Smooth muscle cell (in vitro differentiated cells): ENCODE data around the gene SPOCD1. TPM values are rescaled to one million over a fixed set of nuclear protein-coding genes. Genes with fewer than 3 reads are reported as not detected.

ENCODE experiments used
- DNase-seq: peaks from one replicate; lab custom pipeline; 2025; ENCODE audit not compliant: unreplicated experiment; lab: John Stamatoyannopoulos, UW
- H2AFZ ChIP-seq: fragments of 200-600 bp; sonication (generic); 2 replicates; pipeline ENCODE4 v1.6.0; 2016; ENCODE audit warnings: antibody characterized with exemption, low read depth, mild to moderate bottlenecking
- H3F3A ChIP-seq: fragments of 200-600 bp; sonication (generic); 2 replicates; pipeline ENCODE4 v1.6.0; 2017; ENCODE audit warnings: antibody characterized with exemption, low read depth
- H3K27ac ChIP-seq: fragments of 200-600 bp; sonication (generic); 2 replicates; pipeline ENCODE4 v1.5.1; 2016; ENCODE audit warnings: low read depth, mild to moderate bottlenecking
- H3K27me3 ChIP-seq: fragments of 200-600 bp; sonication (generic); 2 replicates; pipeline ENCODE4 v1.6.1; 2016; ENCODE audit warnings: low read depth, mild to moderate bottlenecking
- H3K36me3 ChIP-seq: fragments of 200-600 bp; sonication (generic); 2 replicates; pipeline ENCODE4 v1.5.1; 2016; ENCODE audit warnings: low read depth
- H3K4me1 ChIP-seq: fragments of 200-600 bp; sonication (generic); 2 replicates; pipeline ENCODE4 v1.5.1; 2016; ENCODE audit warnings: low read depth
- H3K4me2 ChIP-seq: fragments of 200-600 bp; sonication (generic); 2 replicates; pipeline ENCODE4 v1.6.0; 2016; ENCODE audit warnings: mild to moderate bottlenecking
- H3K4me3 ChIP-seq: fragments of 200-600 bp; sonication (generic); 2 replicates; pipeline ENCODE4 v1.5.1; 2016; ENCODE audit warnings: mild to moderate bottlenecking
- H3K79me2 ChIP-seq: fragments of 200-600 bp; sonication (generic); 2 replicates; pipeline ENCODE4 v1.6.0; 2016; ENCODE audit warnings: low read depth, mild to moderate bottlenecking
- H3K9ac ChIP-seq: fragments of 200-600 bp; sonication (generic); 2 replicates; pipeline ENCODE4 v1.6.0; 2016; ENCODE audit warnings: low read depth
- H3K9me3 ChIP-seq: fragments of 200-600 bp; sonication (generic); replicated peaks from 2 replicates; pipeline ENCODE4 v1.5.1; 2016; ENCODE audit warnings: low read depth
- H4K20me1 ChIP-seq: fragments of 200-600 bp; sonication (generic); 2 replicates; pipeline ENCODE4 v1.6.0; 2016; ENCODE audit warnings: low read depth
- WGBS: methylation state at CpG from one replicate; pipeline ENCODE4 v1.1.7; 2016; ENCODE audit warnings: low lambda C conversion rate; 5-methylcytosine and 5-hydroxymethylcytosine counted together
- polyA plus RNA-seq: library from polyadenylated mRNA; unstranded; fragments of >200 nt; fragmentation: Nextera tagmentation; extraction: Ambion mirVana; gene quantifications from 2 replicates; pipeline ENCODE4 v1.2.1, GENCODE V29; 2016
- total RNA-seq: library from RNA; depleted of rRNA; stranded (reverse); fragments of >200 nt; gene quantifications from 2 replicates; pipeline ENCODE4 v1.2.3, GENCODE V29; 2014
- TF ChIP-seq, protein P1 (sequence below): fragments of 200-600 bp; sonication (generic); IDR thresholded peaks from 2 replicates; pipeline ENCODE4 v1.5.1; 2017; ENCODE audit warnings: borderline replicate concordance, mild to moderate bottlenecking, antibody characterized with exemption; ENCODE audit not compliant: insufficient read depth, poor library complexity, severe bottlenecking

The SPOCD1 gene
- total and polyA plus RNA-seq, 2 experiments from 2014 or later, result 39.5 to 45.3 TPM

DNA sequence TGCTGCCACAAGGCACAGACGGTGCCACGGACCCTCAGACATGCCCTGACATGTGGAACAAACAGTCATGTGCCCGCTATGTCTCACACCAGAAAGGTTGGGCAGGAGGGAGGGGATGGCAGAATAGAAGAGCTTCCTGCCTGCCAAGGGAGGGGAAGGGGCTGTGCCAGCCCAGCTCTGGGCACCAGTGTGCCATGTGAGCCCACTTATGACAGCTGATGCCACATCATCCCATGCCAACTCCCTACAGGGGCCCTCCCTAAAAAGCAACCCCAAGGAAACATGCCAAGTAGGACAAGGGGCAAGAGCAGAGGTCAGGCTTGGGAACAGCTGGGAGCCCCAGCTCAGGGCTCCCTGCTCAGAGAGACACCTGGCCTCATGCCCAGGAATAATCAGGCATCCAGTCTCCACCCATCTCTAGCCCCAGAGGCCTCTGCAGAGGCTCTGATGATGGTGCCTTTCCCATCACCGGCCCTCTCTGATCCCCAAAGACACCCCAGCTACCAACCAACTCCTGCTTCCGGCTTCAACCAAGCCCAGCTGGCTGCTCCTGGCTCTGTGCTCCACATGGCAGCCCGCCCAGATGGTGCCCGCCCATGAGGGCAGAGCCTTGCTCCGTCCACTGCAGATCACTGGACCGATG is 62.0 kb downstream of the SPOCD1 start:
- H3K36me3 ChIP-seq, result no peaks in the 10 kb centered on the region

DNA sequence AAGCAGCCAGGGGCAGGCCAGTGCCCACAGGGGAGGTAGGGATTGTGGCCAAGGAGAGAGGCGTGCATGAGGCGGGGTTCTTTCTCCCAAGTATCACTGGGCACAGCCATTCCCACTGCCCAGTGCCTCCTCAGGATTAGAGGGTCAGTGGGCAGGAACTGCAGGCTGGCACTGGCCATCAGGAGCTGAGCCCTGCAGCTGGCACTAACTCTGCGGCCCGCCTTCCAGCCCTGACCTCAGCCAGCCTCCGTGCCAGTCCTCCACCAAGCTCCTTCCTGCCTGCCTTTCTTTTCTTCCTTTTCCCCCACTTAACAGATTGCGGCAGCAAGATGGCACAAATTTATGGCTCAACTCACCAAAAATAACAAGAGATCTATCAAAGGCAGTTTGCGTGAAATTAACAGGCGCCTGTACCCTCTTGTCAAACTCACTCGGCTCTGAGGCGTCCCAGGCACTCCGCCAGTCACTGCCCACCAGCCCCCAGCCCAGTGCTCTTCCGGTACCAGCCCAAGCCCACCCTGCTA is 62.8 kb downstream of the SPOCD1 start:
- Histone ChIP-seq H3K36me3 (no peaks in the 10 kb centered on the region), H3K4me3 (no peak overlapping the region), H3K4me1 (peaks cover 14% of the 10 kb centered on the region), H3K27ac (no peak overlapping the region), H3K9me3 (no peaks in the 10 kb centered on the region), H3F3A (peaks cover 2% of the 10 kb centered on the region), H3K4me2 (no peak overlapping the region), H3K9ac (no peak overlapping the region), H4K20me1 (peaks cover 23% of the 10 kb centered on the region), H3K79me2 (no peaks in the 10 kb centered on the region), H3K27me3 (no peaks in the 10 kb centered on the region), H2AFZ (no peak overlapping the region)
- TF ChIP-seq, protein P1, sequence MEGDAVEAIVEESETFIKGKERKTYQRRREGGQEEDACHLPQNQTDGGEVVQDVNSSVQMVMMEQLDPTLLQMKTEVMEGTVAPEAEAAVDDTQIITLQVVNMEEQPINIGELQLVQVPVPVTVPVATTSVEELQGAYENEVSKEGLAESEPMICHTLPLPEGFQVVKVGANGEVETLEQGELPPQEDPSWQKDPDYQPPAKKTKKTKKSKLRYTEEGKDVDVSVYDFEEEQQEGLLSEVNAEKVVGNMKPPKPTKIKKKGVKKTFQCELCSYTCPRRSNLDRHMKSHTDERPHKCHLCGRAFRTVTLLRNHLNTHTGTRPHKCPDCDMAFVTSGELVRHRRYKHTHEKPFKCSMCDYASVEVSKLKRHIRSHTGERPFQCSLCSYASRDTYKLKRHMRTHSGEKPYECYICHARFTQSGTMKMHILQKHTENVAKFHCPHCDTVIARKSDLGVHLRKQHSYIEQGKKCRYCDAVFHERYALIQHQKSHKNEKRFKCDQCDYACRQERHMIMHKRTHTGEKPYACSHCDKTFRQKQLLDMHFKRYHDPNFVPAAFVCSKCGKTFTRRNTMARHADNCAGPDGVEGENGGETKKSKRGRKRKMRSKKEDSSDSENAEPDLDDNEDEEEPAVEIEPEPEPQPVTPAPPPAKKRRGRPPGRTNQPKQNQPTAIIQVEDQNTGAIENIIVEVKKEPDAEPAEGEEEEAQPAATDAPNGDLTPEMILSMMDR, result no peak
- 97% methylated on average over 12 of the region's 12 CpGs for WGBS
- no peak for DNase-seq

More for the DNA sequence above, 62.0 kb downstream of the SPOCD1 start:
- Histone ChIP-seq H3K9me3 (no peaks in the 10 kb centered on the region), H3K4me1 (peaks cover 6% of the 10 kb centered on the region), H3F3A (peaks cover 2% of the 10 kb centered on the region), H3K4me2 (no peak overlapping the region), H3K4me3 (no peak overlapping the region), H3K79me2 (no peaks in the 10 kb centered on the region), H2AFZ (no peak overlapping the region), H4K20me1 (peaks cover 20% of the 10 kb centered on the region), H3K27me3 (no peaks in the 10 kb centered on the region), H3K9ac (no peak overlapping the region), H3K27ac (no peak overlapping the region)
- TF ChIP-seq, protein P1, result no peak
- DNase-seq, result no peak
- 98% methylated on average over 9 of the region's 9 CpGs for WGBS

DNA sequence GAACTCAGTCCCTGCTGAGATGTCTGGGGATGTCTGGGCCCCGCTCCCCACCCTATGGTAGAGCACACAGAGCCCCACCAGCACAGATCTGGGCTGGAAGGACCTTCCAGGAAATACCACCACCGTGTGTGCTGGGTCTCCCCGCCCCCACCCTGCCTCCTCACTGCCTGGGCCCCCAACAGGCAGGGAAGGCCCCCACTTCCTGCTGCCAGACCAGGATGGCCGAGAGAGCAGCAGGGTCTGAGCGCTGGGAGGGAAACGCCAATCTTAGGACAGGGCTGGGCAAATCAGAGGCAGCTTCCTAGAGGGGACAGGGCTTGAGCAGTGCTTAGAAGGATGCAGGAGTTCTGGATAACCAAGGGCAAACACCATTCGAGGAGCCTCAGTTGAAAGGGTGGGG is 63.6 kb downstream of the SPOCD1 start:
- peaks cover 2% of the 10 kb centered on the region for H3F3A ChIP-seq
- no peak overlapping the region for H3K4me3 ChIP-seq
- H2AFZ ChIP-seq, result no peak overlapping the region
- H4K20me1 ChIP-seq, result peaks cover 17% of the 10 kb centered on the region
- H3K4me1 ChIP-seq, result peaks cover 14% of the 10 kb centered on the region
- DNase-seq, result no peak
- H3K79me2 ChIP-seq, result no peaks in the 10 kb centered on the region
- 47% methylated on average over 5 of the region's 7 CpGs for WGBS
- TF ChIP-seq, protein P1, result no peak
- H3K27ac ChIP-seq, result no peak overlapping the region
- no peaks in the 10 kb centered on the region for H3K27me3 ChIP-seq
- H3K9me3 ChIP-seq, result no peaks in the 10 kb centered on the region
- H3K36me3 ChIP-seq, result no peaks in the 10 kb centered on the region
- no peak overlapping the region for H3K9ac ChIP-seq
- H3K4me2 ChIP-seq, result peak overlapping the region; percentile 44

DNA sequence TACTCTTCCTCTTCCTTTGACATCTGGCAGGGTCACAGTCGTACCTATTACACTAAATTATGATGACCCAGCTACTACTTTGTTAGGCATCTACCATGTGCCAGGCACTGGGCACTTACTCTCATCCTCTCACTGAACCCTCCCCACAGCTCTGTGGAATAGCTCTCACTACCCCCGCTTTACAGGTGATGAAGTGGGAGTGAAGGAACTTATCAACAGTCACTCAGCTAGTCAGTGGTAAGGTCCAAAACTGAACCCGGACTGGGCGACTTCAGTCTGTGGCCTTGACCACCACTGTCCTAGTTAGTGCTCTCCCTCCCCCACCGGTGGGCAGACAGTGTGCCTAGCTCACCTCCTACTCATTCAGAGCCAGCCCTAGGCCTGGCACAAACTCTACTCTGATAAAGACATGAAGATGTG is 64.0 kb downstream of the SPOCD1 start:
- H3K27ac ChIP-seq, result no peak overlapping the region
- H2AFZ ChIP-seq, result no peak overlapping the region
- WGBS, result 91% methylated on average over 5 of the region's 5 CpGs

More for the DNA sequence above, 64.0 kb downstream of the SPOCD1 start:
- H3K4me3 ChIP-seq, result no peak overlapping the region
- no peaks in the 10 kb centered on the region for H3K79me2 ChIP-seq
- H3K4me1 ChIP-seq, result peaks cover 16% of the 10 kb centered on the region
- no peaks in the 10 kb centered on the region for H3K27me3 ChIP-seq
- H3K36me3 ChIP-seq, result no peaks in the 10 kb centered on the region
- TF ChIP-seq, protein P1, result no peak
- peak overlapping the region; percentile 44 for H3K4me2 ChIP-seq
- peaks cover 2% of the 10 kb centered on the region for H3F3A ChIP-seq
- no peak overlapping the region for H3K9ac ChIP-seq
- no peaks in the 10 kb centered on the region for H3K9me3 ChIP-seq
- DNase-seq, result no peak
- peaks cover 15% of the 10 kb centered on the region for H4K20me1 ChIP-seq
